ENCODE data around the gene POLDIP3. TPM values are rescaled to one million over a fixed set of nuclear protein-coding genes. Genes with fewer than 3 reads are reported as not detected.
"Not testable (repeated sequence)": the region's sequence is repeated elsewhere in the genome, so short reads cannot be mapped to it uniquely, and the experiment has no call there.

POLDIP3 gene
- total RNA-seq, 2 donors from 2014 or later: 84.0 to 108 TPM

- DNase-seq (no peak), ATAC-seq (replicated peaks in 1 of 2) (no peak)
- Mint-ChIP-seq H3K27me3 (ENCODE audit: low read depth) (no peaks in the 10 kb centered on the region), H3K4me3 (peak overlapping the region in 1 of 2 donors; percentile 98), H3K4me1 (ENCODE audit: low read depth) (peaks cover 19% of the 10 kb centered on the region), H3K9me3 (no peaks in the 10 kb centered on the region), H3K27ac (no peak overlapping the region), H3K36me3 (ENCODE audit: insufficient read depth in 2 of 2) (peaks cover 7 to 24% of the 10 kb centered on the region in 2 donors)
Observed at GRCh38 chr22:42582987-42583386, 31.7 kb downstream of the POLDIP3 start.

- Mint-ChIP-seq H3K9me3 (no peaks in the 10 kb centered on the region), H3K27ac (no peak overlapping the region), H3K4me1 (ENCODE audit: low read depth) (peaks cover 19% of the 10 kb centered on the region), H3K4me3 (peak overlapping the region; percentile 85 to 98), H3K36me3 (ENCODE audit: insufficient read depth in 2 of 2) (peaks cover 5 to 23% of the 10 kb centered on the region in 2 donors), H3K27me3 (ENCODE audit: low read depth) (no peaks in the 10 kb centered on the region)
- ATAC-seq (replicated peaks in 1 of 2) (peak; percentile 90), DNase-seq (peak; percentile 86 to 89)
Observed at GRCh38 chr22:42581762-42582716, 32.6 kb downstream of the POLDIP3 start.

- not testable (repeated sequence) for DNase-seq; H3K27me3 Mint-ChIP-seq (ENCODE audit: low read depth); H3K9me3 Mint-ChIP-seq
- Mint-ChIP-seq H3K4me1 (ENCODE audit: low read depth) (peaks cover 19% of the 10 kb centered on the region), H3K4me3 (peak overlapping the region; percentile 85 to 98), H3K27ac (peak overlapping the region; percentile 80), H3K36me3 (ENCODE audit: insufficient read depth in 2 of 2) (peaks cover 5 to 21% of the 10 kb centered on the region in 2 donors)
- peak; percentile 26 to 27 for ATAC-seq (replicated peaks in 1 of 2)
Observed at GRCh38 chr22:42581194-42581761, 33.4 kb downstream of the POLDIP3 start.

- H3K36me3 Mint-ChIP-seq (ENCODE audit: insufficient read depth in 2 of 2): peaks cover 5 to 17% of the 10 kb centered on the region in 2 donors
- H3K4me3 Mint-ChIP-seq: peak overlapping the region; percentile 19 to 50
- H3K27me3 Mint-ChIP-seq (ENCODE audit: low read depth); ATAC-seq (replicated peaks in 1 of 2); H3K27ac Mint-ChIP-seq; DNase-seq; H3K9me3 Mint-ChIP-seq: not testable (repeated sequence)
- H3K4me1 Mint-ChIP-seq (ENCODE audit: low read depth): peaks cover 19% of the 10 kb centered on the region
Observed at GRCh38 chr22:42580040-42580439, 34.6 kb downstream of the POLDIP3 start.

GRCh38 chr22:42577623-42578240, 37.0 kb downstream of the POLDIP3 start:
- Mint-ChIP-seq H3K9me3 (no peaks in the 10 kb centered on the region), H3K27me3 (ENCODE audit: low read depth) (no peaks in the 10 kb centered on the region), H3K4me1 (ENCODE audit: low read depth) (peaks cover 17% of the 10 kb centered on the region), H3K36me3 (ENCODE audit: insufficient read depth in 2 of 2) (peaks cover 5 to 9% of the 10 kb centered on the region in 2 donors), H3K27ac (no peak overlapping the region), H3K4me3 (no peak overlapping the region)
- DNase-seq: no peak
- no peak for ATAC-seq (replicated peaks in 1 of 2)

GRCh38 chr22:42577141-42577540, 37.5 kb downstream of the POLDIP3 start:
- not testable (repeated sequence) for H3K27ac Mint-ChIP-seq; H3K36me3 Mint-ChIP-seq (ENCODE audit: insufficient read depth in 2 of 2); DNase-seq; H3K9me3 Mint-ChIP-seq; ATAC-seq (replicated peaks in 1 of 2); H3K4me3 Mint-ChIP-seq; H3K27me3 Mint-ChIP-seq (ENCODE audit: low read depth)
- peaks cover 11% of the 10 kb centered on the region for H3K4me1 Mint-ChIP-seq (ENCODE audit: low read depth)

- H3K4me3 Mint-ChIP-seq; H3K4me1 Mint-ChIP-seq (ENCODE audit: low read depth); H3K27me3 Mint-ChIP-seq (ENCODE audit: low read depth); H3K9me3 Mint-ChIP-seq; H3K27ac Mint-ChIP-seq; DNase-seq: not testable (repeated sequence)
- H3K36me3 Mint-ChIP-seq (ENCODE audit: insufficient read depth in 2 of 2): peaks cover 3 to 12% of the 10 kb centered on the region in 2 donors
- ATAC-seq (replicated peaks in 1 of 2): peak in 1 of 2 donors; percentile 11
Observed at GRCh38 chr22:42575996-42576574, 38.6 kb downstream of the POLDIP3 start.

GRCh38 chr22:42574468-42574867, 40.2 kb downstream of the POLDIP3 start:
- H3K4me1 Mint-ChIP-seq (ENCODE audit: low read depth); DNase-seq; H3K4me3 Mint-ChIP-seq; ATAC-seq (replicated peaks in 1 of 2); H3K27me3 Mint-ChIP-seq (ENCODE audit: low read depth); H3K9me3 Mint-ChIP-seq; H3K27ac Mint-ChIP-seq; H3K36me3 Mint-ChIP-seq (ENCODE audit: insufficient read depth in 2 of 2): not testable (repeated sequence)

GRCh38 chr22:42574046-42574445, 40.6 kb downstream of the POLDIP3 start:
- H3K4me1 Mint-ChIP-seq (ENCODE audit: low read depth); H3K27me3 Mint-ChIP-seq (ENCODE audit: low read depth); H3K9me3 Mint-ChIP-seq; H3K36me3 Mint-ChIP-seq (ENCODE audit: insufficient read depth in 2 of 2); DNase-seq; ATAC-seq (replicated peaks in 1 of 2); H3K4me3 Mint-ChIP-seq; H3K27ac Mint-ChIP-seq: not testable (repeated sequence)

- not testable (repeated sequence) for H3K4me3 Mint-ChIP-seq; H3K9me3 Mint-ChIP-seq; H3K36me3 Mint-ChIP-seq (ENCODE audit: insufficient read depth in 2 of 2); H3K4me1 Mint-ChIP-seq (ENCODE audit: low read depth); H3K27ac Mint-ChIP-seq; ATAC-seq (replicated peaks in 1 of 2); DNase-seq; H3K27me3 Mint-ChIP-seq (ENCODE audit: low read depth)
Observed at GRCh38 chr22:42571068-42571467, 43.6 kb downstream of the POLDIP3 start.

- not testable (repeated sequence) for H3K9me3 Mint-ChIP-seq; DNase-seq; ATAC-seq (replicated peaks in 1 of 2); H3K4me1 Mint-ChIP-seq (ENCODE audit: low read depth); H3K27ac Mint-ChIP-seq; H3K27me3 Mint-ChIP-seq (ENCODE audit: low read depth); H3K36me3 Mint-ChIP-seq (ENCODE audit: insufficient read depth in 2 of 2); H3K4me3 Mint-ChIP-seq
Observed at GRCh38 chr22:42570580-42570979, 44.1 kb downstream of the POLDIP3 start.

- not testable (repeated sequence) for H3K9me3 Mint-ChIP-seq; H3K27ac Mint-ChIP-seq; H3K4me1 Mint-ChIP-seq (ENCODE audit: low read depth); ATAC-seq (replicated peaks in 1 of 2); H3K36me3 Mint-ChIP-seq (ENCODE audit: insufficient read depth in 2 of 2); H3K4me3 Mint-ChIP-seq; H3K27me3 Mint-ChIP-seq (ENCODE audit: low read depth); DNase-seq
Observed at GRCh38 chr22:42567950-42568349, 46.7 kb downstream of the POLDIP3 start.

GRCh38 chr22:42565956-42566355, 48.7 kb downstream of the POLDIP3 start:
- Mint-ChIP-seq H3K9me3 (no peaks in the 10 kb centered on the region), H3K4me1 (ENCODE audit: low read depth) (peaks cover 3% of the 10 kb centered on the region), H3K36me3 (ENCODE audit: insufficient read depth in 2 of 2) (no peaks in the 10 kb centered on the region), H3K4me3 (no peak overlapping the region), H3K27me3 (ENCODE audit: low read depth) (no peaks in the 10 kb centered on the region), H3K27ac (no peak overlapping the region)
- DNase-seq (no peak), ATAC-seq (replicated peaks in 1 of 2) (no peak)
